B cell (primary cell): ENCODE measurements around the gene PTCHD4. TPM values are rescaled to one million over a fixed set of nuclear protein-coding genes. Genes with fewer than 3 reads are reported as not detected.

Experiments used
- ATAC-seq: fragments of 200-7000 bp; cut with Tn5 transposase; one replicate; pipeline ENCODE4 v1.10.0; 2021; ENCODE audit warnings: low read depth, mild to moderate bottlenecking, moderate number of reproducible peaks, moderate library complexity
- CTCF ChIA-PET: fragments of 350-600 bp; sonication (Branson Sonifier 250); formaldehyde crosslinking; loops from one replicate; lab custom pipeline; 2021; ENCODE audit warnings: antibody characterized with exemption, inconsistent platforms; lab: Charles Lee
- POLR2A ChIA-PET: fragments of 350-600 bp; sonication (Branson Sonifier 250); formaldehyde crosslinking; loops from one replicate; lab custom pipeline; 2021; ENCODE audit warnings: antibody characterized with exemption; lab: Charles Lee
- DNase-seq: peaks from one replicate; pipeline ENCODE4 v3.0.0; 2013
- H2AFZ ChIP-seq: 2 replicates; pipeline ENCODE4 v1.6.1; 2012; ENCODE audit warnings: mild to moderate bottlenecking, low read depth, low read length; ENCODE audit not compliant: insufficient read depth, poor library complexity, severe bottlenecking
- H3K27ac ChIP-seq, 2 donors: 1 replicate in 1 of 2; 2 replicates in 1 of 2; pipeline ENCODE4 v1.5.1; 2012 to 2013; ENCODE audit warnings: low read length in 2 of 2, mild to moderate bottlenecking in 2 of 2, moderate library complexity in 1 of 2
- H3K27me3 ChIP-seq, 4 experiments: fragments of 200-600 bp in 1 of 4; sonication (generic) in 1 of 4; replicated peaks in 1 of 4; 1 replicate in 2 of 4; 2 replicates in 2 of 4; pipeline versions ENCODE4 v1.6.1 to v1.7.0; 2013 to 2016; ENCODE audit warnings: low read length in 3 of 4, mild to moderate bottlenecking in 2 of 4, mixed read lengths in 1 of 4, moderate library complexity in 1 of 4; ENCODE audit not compliant: insufficient read depth in 4 of 4, control insufficient read depth in 3 of 4; ENCODE audit errors: control extremely low read depth in 1 of 4
- H3K36me3 ChIP-seq, 2 experiments: replicated peaks in 1 of 2; 1 replicate in 1 of 2; 2 replicates in 1 of 2; pipeline versions ENCODE4 v1.6.1 to v1.7.1; 2013; ENCODE audit warnings: low read length in 1 of 2; ENCODE audit not compliant: insufficient read depth in 2 of 2, control insufficient read depth in 1 of 2; ENCODE audit errors: control extremely low read depth in 1 of 2, extremely low read depth in 1 of 2
- H3K4me1 ChIP-seq, 2 donors: fragments of 200-600 bp in 1 of 2; sonication (generic) in 1 of 2; 1 replicate in 1 of 2; 2 replicates in 1 of 2; pipeline versions ENCODE4 v1.5.1 to v1.6.1; 2013 to 2017; ENCODE audit warnings: low read length in 2 of 2; ENCODE audit not compliant: control insufficient read depth in 2 of 2, insufficient read depth in 2 of 2
- H3K4me2 ChIP-seq: replicated peaks from 2 replicates; pipeline ENCODE3; 2012; ENCODE audit warnings: mild to moderate bottlenecking, low read depth, low read length; ENCODE audit not compliant: poor library complexity, severe bottlenecking
- H3K4me3 ChIP-seq, 5 experiments: fragments of 200-600 bp in 1 of 5; sonication (generic) in 1 of 5; 1 replicate in 3 of 5; 2 replicates in 2 of 5; pipeline versions ENCODE4 v1.5.1 to v1.7.0; 2011 to 2016; ENCODE audit warnings: low read length in 4 of 5, mild to moderate bottlenecking in 4 of 5, low read depth in 2 of 5, control low read depth in 1 of 5, moderate library complexity in 1 of 5; ENCODE audit not compliant: insufficient read depth in 1 of 5; ENCODE audit errors: control extremely low read depth in 1 of 5, extremely low read depth in 1 of 5
- H3K79me2 ChIP-seq: fragments of 200-600 bp; sonication (generic); one replicate; pipeline ENCODE4 v1.6.0; 2016; ENCODE audit warnings: low read length; ENCODE audit not compliant: control insufficient read depth, insufficient read depth
- H3K9ac ChIP-seq: fragments of 200-600 bp; sonication (generic); 2 replicates; pipeline ENCODE4 v1.6.1; 2017; ENCODE audit warnings: mild to moderate bottlenecking, low read length, moderate library complexity
- H3K9me3 ChIP-seq, 3 donors: one replicate each; pipeline versions ENCODE4 v1.6.1 to v1.7.1; 2013; ENCODE audit warnings: low read length in 2 of 3; ENCODE audit not compliant: control insufficient read depth in 2 of 3, insufficient read depth in 1 of 3; ENCODE audit errors: control extremely low read depth in 1 of 3
- H4K20me1 ChIP-seq: 2 replicates; pipeline ENCODE4 v1.6.0; 2012; ENCODE audit warnings: mild to moderate bottlenecking, low read length; ENCODE audit not compliant: insufficient read depth, control insufficient read depth, poor library complexity, severe bottlenecking
- H3K27ac Mint-ChIP-seq: one replicate; pipeline ENCODE4 v1.8.0; 2021; ENCODE audit warnings: mixed read lengths
- H3K27me3 Mint-ChIP-seq: one replicate; pipeline ENCODE4 v1.8.0; 2021; ENCODE audit warnings: mixed read lengths
- H3K4me1 Mint-ChIP-seq: one replicate; pipeline ENCODE4 v1.8.0; 2021; ENCODE audit warnings: mixed read lengths
- H3K4me3 Mint-ChIP-seq: one replicate; pipeline ENCODE4 v1.8.0; 2021; ENCODE audit warnings: mixed read lengths
- H3K9me3 Mint-ChIP-seq: one replicate; pipeline ENCODE4 v1.8.0; 2022; ENCODE audit warnings: mixed read lengths; ENCODE audit not compliant: insufficient read depth
- CTCF ChIP-seq: fragments of 200-600 bp; IDR thresholded peaks from one replicate; pipeline ENCODE4 v1.8.0; 2022; ENCODE audit warnings: antibody characterized with exemption, mild to moderate bottlenecking
- EZH2 ChIP-seq: IDR thresholded peaks from 2 replicates; pipeline ENCODE4 v1.6.1; 2012; ENCODE audit warnings: borderline replicate concordance, low read depth, mild to moderate bottlenecking, moderate library complexity, low read length; ENCODE audit not compliant: insufficient read depth, poor library complexity, severe bottlenecking
- WGBS: methylation state at CpG from one replicate; pipeline ENCODE4 v1.1.5; 2013; ENCODE audit warnings: missing lambda C conversion rate; ENCODE audit not compliant: insufficient coverage; 5-methylcytosine and 5-hydroxymethylcytosine counted together
- intact Hi-C: fragments of 100-400 bp; cut with micrococcal nuclease; formaldehyde crosslinking; loops from one replicate; pipeline ENCODE4 v1.10.0; 2022
- polyA plus RNA-seq: library from polyadenylated mRNA; depleted of rRNA; stranded (reverse); fragments of >200 nt; gene quantifications from 2 replicates; pipeline ENCODE4 v1.2.3, GENCODE V29; 2012
- total RNA-seq, 2 donors: library from RNA; stranded (reverse); fragments of 120-200 nt in 1 of 2; gene quantifications; 1 replicate in 1 of 2; 2 replicates in 1 of 2; pipeline versions ENCODE4 v1.2.3 to v1.2.4, GENCODE V29; 2013 to 2022

The PTCHD4 gene
- total and polyA plus RNA-seq, 2 donors (not counting 1 experiment from before 2014, with no cell fraction given), result not detected

- DNase-seq, result no peak
- Histone ChIP-seq H3K27me3 (no peaks in the 10 kb centered on the region), H3K4me1 (no peaks in the 10 kb centered on the region), H3K36me3 (no peaks in the 10 kb centered on the region), H3K4me2 (no peak overlapping the region), H3K9ac (no peak overlapping the region), H3K4me3 (no peak overlapping the region), H3K9me3 (no peaks in the 10 kb centered on the region), H3K79me2 (no peaks in the 10 kb centered on the region), H2AFZ (no peak overlapping the region), H3K27ac (no peak overlapping the region), H4K20me1 (no peaks in the 10 kb centered on the region)
- no peak overlapping the region for H3K4me3 Mint-ChIP-seq
- TF ChIP-seq EZH2, result no peak
- no peak for TF ChIP-seq CTCF
- POLR2A ChIA-PET, result no interaction called here
- no peak for ATAC-seq
- H3K27me3 Mint-ChIP-seq, result no peaks in the 10 kb centered on the region
- no peaks in the 10 kb centered on the region for H3K9me3 Mint-ChIP-seq
- H3K27ac Mint-ChIP-seq, result no peak overlapping the region
- CTCF ChIA-PET, result no interaction called here
- WGBS, result 71% methylated on average over 1 of the region's 3 CpGs
- H3K4me1 Mint-ChIP-seq, result no peaks in the 10 kb centered on the region
- intact Hi-C loops, result no loop called here
These were observed 11.0 kb downstream of the PTCHD4 start for GRCh38 chr6:48099713-48100587.

GRCh38 chr6:48098923-48099322, 12.1 kb downstream of the PTCHD4 start:
- Mint-ChIP-seq H3K4me3 (no peak overlapping the region), H3K27ac (no peak overlapping the region), H3K27me3 (no peaks in the 10 kb centered on the region), H3K9me3 (no peaks in the 10 kb centered on the region), H3K4me1 (no peaks in the 10 kb centered on the region)
- 82% methylated on average over 3 of the region's 3 CpGs for WGBS
- no peaks in the 10 kb centered on the region for H3K9me3 ChIP-seq
- TF ChIP-seq CTCF, result no peak
- ATAC-seq (no peak), DNase-seq (no peak)
- no peak overlapping the region for H2AFZ ChIP-seq
- no peak overlapping the region for H3K9ac ChIP-seq
- intact Hi-C loops, result no loop called here
- H3K4me1 ChIP-seq, result no peaks in the 10 kb centered on the region
- no peaks in the 10 kb centered on the region for H3K36me3 ChIP-seq
- no peaks in the 10 kb centered on the region for H3K79me2 ChIP-seq
- POLR2A ChIA-PET, result no interaction called here
- no peaks in the 10 kb centered on the region for H4K20me1 ChIP-seq
- no peak overlapping the region for H3K27ac ChIP-seq
- no peaks in the 10 kb centered on the region for H3K27me3 ChIP-seq
- H3K4me2 ChIP-seq, result no peak overlapping the region
- CTCF ChIA-PET, result no interaction called here
- H3K4me3 ChIP-seq, result no peak overlapping the region
